Activated CD4-positive, alpha-beta T cell treated with anti-CD3 and anti-CD28 coated beads, Interleukin-2, amount 10 ng/mL, durations not matched to agents 7 days and 5 days (primary cell): ENCODE measurements around the gene PLXNA4. TPM values are rescaled to one million over a fixed set of nuclear protein-coding genes. Genes with fewer than 3 reads are reported as not detected.

Experiments
- CTCF ChIA-PET: fragments of 350-600 bp; sonication (Branson Sonifier 250); formaldehyde crosslinking; loops from one replicate; lab custom pipeline; 2021; ENCODE audit warnings: antibody characterized with exemption; lab: Charles Lee
- POLR2A ChIA-PET: fragments of 350-600 bp; sonication (Branson Sonifier 250); formaldehyde crosslinking; loops from one replicate; lab custom pipeline; 2021; ENCODE audit warnings: antibody characterized with exemption; lab: Charles Lee
- DNase-seq: peaks from one replicate; pipeline ENCODE4 v3.0.0-alpha.2; 2020
- H3K27ac Mint-ChIP-seq: one replicate; pipeline ENCODE4 v1.8.0; 2021; ENCODE audit warnings: mild to moderate bottlenecking, moderate library complexity, mixed read lengths
- H3K27me3 Mint-ChIP-seq: one replicate; pipeline ENCODE4 v1.8.0; 2021; ENCODE audit warnings: mixed read lengths
- H3K36me3 Mint-ChIP-seq: one replicate; pipeline ENCODE4 v1.8.0; 2021; ENCODE audit warnings: low read depth, mixed read lengths
- H3K4me1 Mint-ChIP-seq: one replicate; pipeline ENCODE4 v1.8.0; 2021; ENCODE audit warnings: mixed read lengths
- H3K4me3 Mint-ChIP-seq: one replicate; pipeline ENCODE4 v1.8.0; 2021; ENCODE audit warnings: mild to moderate bottlenecking, moderate library complexity, mixed read lengths
- H3K9me3 Mint-ChIP-seq: one replicate; pipeline ENCODE4 v1.8.0; 2021; ENCODE audit warnings: mixed read lengths
- total RNA-seq, 2 experiments: library from RNA; stranded (reverse); gene quantifications; one replicate each; pipeline ENCODE4 v1.2.3, GENCODE V29; 2021

Gene PLXNA4
- total RNA-seq, 2 experiments from 2014 or later: 21.3 to 23.3 TPM

- Mint-ChIP-seq H3K27ac (no peak overlapping the region), H3K4me3 (no peak overlapping the region), H3K27me3 (peaks cover 47% of the 10 kb centered on the region), H3K36me3 (peaks cover 44% of the 10 kb centered on the region), H3K4me1 (peaks cover 46% of the 10 kb centered on the region), H3K9me3 (peaks cover 21% of the 10 kb centered on the region)
- DNase-seq: no peak
- POLR2A ChIA-PET: no interaction called here
- CTCF ChIA-PET: no interaction called here
Observed at GRCh38 chr7:132422502-132423111, 153.7 kb downstream of the PLXNA4 start.

- no peak for DNase-seq
- Mint-ChIP-seq H3K9me3 (peaks cover 21% of the 10 kb centered on the region), H3K27ac (no peak overlapping the region), H3K27me3 (peaks cover 62% of the 10 kb centered on the region), H3K36me3 (peaks cover 50% of the 10 kb centered on the region), H3K4me1 (peaks cover 27% of the 10 kb centered on the region), H3K4me3 (no peak overlapping the region)
- ChIA-PET CTCF (no interaction called here), POLR2A (no interaction called here)
Observed at GRCh38 chr7:132420527-132420926, 155.7 kb downstream of the PLXNA4 start.

- CTCF ChIA-PET: interaction anchor here (1.0 to 2.2 kb wide), 5 partner anchors 9 to 326 kb away, joined by 3 to 7 read pairs (median 3); no protein-coding TSS in a partner anchor
- H3K9me3 Mint-ChIP-seq: peaks cover 21% of the 10 kb centered on the region
- peaks cover 19% of the 10 kb centered on the region for H3K4me1 Mint-ChIP-seq
- POLR2A ChIA-PET: no interaction called here
- peaks cover 66% of the 10 kb centered on the region for H3K27me3 Mint-ChIP-seq
- peaks cover 50% of the 10 kb centered on the region for H3K36me3 Mint-ChIP-seq
- no peak overlapping the region for H3K4me3 Mint-ChIP-seq
- no peak for DNase-seq
- H3K27ac Mint-ChIP-seq: no peak overlapping the region
Observed at GRCh38 chr7:132419542-132419941, 156.7 kb downstream of the PLXNA4 start.

GRCh38 chr7:132418840-132419239, 157.4 kb downstream of the PLXNA4 start:
- H3K27me3 Mint-ChIP-seq: peaks cover 66% of the 10 kb centered on the region
- H3K4me1 Mint-ChIP-seq: peaks cover 17% of the 10 kb centered on the region
- ChIA-PET CTCF (interaction anchor here (1.0 to 2.2 kb wide), 5 partner anchors 9 to 326 kb away, joined by 3 to 7 read pairs (median 3); no protein-coding TSS in a partner anchor), POLR2A (no interaction called here)
- no peak overlapping the region for H3K27ac Mint-ChIP-seq
- H3K36me3 Mint-ChIP-seq: peaks cover 50% of the 10 kb centered on the region
- H3K9me3 Mint-ChIP-seq: peaks cover 21% of the 10 kb centered on the region
- DNase-seq: no peak
- no peak overlapping the region for H3K4me3 Mint-ChIP-seq

- no peak for DNase-seq
- Mint-ChIP-seq H3K9me3 (peaks cover 21% of the 10 kb centered on the region), H3K4me3 (no peak overlapping the region), H3K36me3 (peaks cover 44% of the 10 kb centered on the region), H3K27ac (peak overlapping the region; percentile 37), H3K4me1 (peaks cover 22% of the 10 kb centered on the region), H3K27me3 (peaks cover 59% of the 10 kb centered on the region)
- CTCF ChIA-PET: interaction anchor here (0.7 to 2.2 kb wide), 4 partner anchors 11 to 128 kb away, joined by 3 to 7 read pairs (median 4); no protein-coding TSS in a partner anchor
- POLR2A ChIA-PET: no interaction called here
Observed at GRCh38 chr7:132417103-132417906, 159.0 kb downstream of the PLXNA4 start.

GRCh38 chr7:132416395-132416794, 159.9 kb downstream of the PLXNA4 start:
- H3K9me3 Mint-ChIP-seq: peaks cover 16% of the 10 kb centered on the region
- peaks cover 39% of the 10 kb centered on the region for H3K36me3 Mint-ChIP-seq
- ChIA-PET POLR2A (no interaction called here), CTCF (interaction anchor here (1.0 to 1.9 kb wide), 2 partner anchors 15 to 23 kb away, joined by 4 to 5 read pairs; no protein-coding TSS in a partner anchor)
- peaks cover 22% of the 10 kb centered on the region for H3K4me1 Mint-ChIP-seq
- no peak overlapping the region for H3K4me3 Mint-ChIP-seq
- peaks cover 53% of the 10 kb centered on the region for H3K27me3 Mint-ChIP-seq
- no peak for DNase-seq
- H3K27ac Mint-ChIP-seq: no peak overlapping the region

GRCh38 chr7:132415259-132415658, 161.0 kb downstream of the PLXNA4 start:
- peaks cover 30% of the 10 kb centered on the region for H3K36me3 Mint-ChIP-seq
- H3K4me1 Mint-ChIP-seq: peaks cover 29% of the 10 kb centered on the region
- H3K9me3 Mint-ChIP-seq: peaks cover 6% of the 10 kb centered on the region
- ChIA-PET POLR2A (no interaction called here), CTCF (interaction anchor here (0.9 to 1.9 kb wide), 2 partner anchors 14 to 16 kb away, joined by 3 to 5 read pairs; no protein-coding TSS in a partner anchor)
- no peak overlapping the region for H3K27ac Mint-ChIP-seq
- no peak for DNase-seq
- H3K27me3 Mint-ChIP-seq: peaks cover 49% of the 10 kb centered on the region
- no peak overlapping the region for H3K4me3 Mint-ChIP-seq

- Mint-ChIP-seq H3K36me3 (peaks cover 26% of the 10 kb centered on the region), H3K4me3 (no peak overlapping the region), H3K4me1 (peaks cover 28% of the 10 kb centered on the region)
Observed at GRCh38 chr7:132414857-132415256, 161.4 kb downstream of the PLXNA4 start.

GRCh38 chr7:132412435-132412834, 163.8 kb downstream of the PLXNA4 start:
- Mint-ChIP-seq H3K27me3 (peaks cover 30% of the 10 kb centered on the region), H3K4me1 (peaks cover 14% of the 10 kb centered on the region), H3K9me3 (no peaks in the 10 kb centered on the region), H3K4me3 (no peak overlapping the region), H3K36me3 (peaks cover 14% of the 10 kb centered on the region), H3K27ac (no peak overlapping the region)
- POLR2A ChIA-PET: no interaction called here
- CTCF ChIA-PET: interaction anchor here (1.1 kb wide), 1 partner anchor 15 kb away, joined by 3 read pairs; no protein-coding TSS in a partner anchor
- DNase-seq: no peak

More at GRCh38 chr7:132414857-132415256, 161.4 kb downstream of the PLXNA4 start:
- POLR2A ChIA-PET: no interaction called here
- peaks cover 3% of the 10 kb centered on the region for H3K9me3 Mint-ChIP-seq
- CTCF ChIA-PET: interaction anchor here (0.9 kb wide), 1 partner anchor 14 kb away, joined by 3 read pairs; no protein-coding TSS in a partner anchor
- H3K27ac Mint-ChIP-seq: no peak overlapping the region
- H3K27me3 Mint-ChIP-seq: peaks cover 47% of the 10 kb centered on the region
- no peak for DNase-seq

GRCh38 chr7:132410861-132411541, 165.3 kb downstream of the PLXNA4 start:
- CTCF ChIA-PET: interaction anchor here (0.7 to 1.8 kb wide), 4 partner anchors 10 to 28 kb away, joined by 3 to 5 read pairs (median 4); no protein-coding TSS in a partner anchor
- no peaks in the 10 kb centered on the region for H3K9me3 Mint-ChIP-seq
- peak overlapping the region; percentile 51 for H3K27ac Mint-ChIP-seq
- H3K4me1 Mint-ChIP-seq: peaks cover 16% of the 10 kb centered on the region
- H3K36me3 Mint-ChIP-seq: peaks cover 5% of the 10 kb centered on the region
- DNase-seq: no peak
- no peak overlapping the region for H3K4me3 Mint-ChIP-seq
- peaks cover 18% of the 10 kb centered on the region for H3K27me3 Mint-ChIP-seq
- POLR2A ChIA-PET: no interaction called here

- DNase-seq: no peak
- POLR2A ChIA-PET: no interaction called here
- Mint-ChIP-seq H3K27ac (peak overlapping the region; percentile 51), H3K27me3 (peaks cover 16% of the 10 kb centered on the region), H3K36me3 (peaks cover 5% of the 10 kb centered on the region), H3K4me3 (no peak overlapping the region), H3K9me3 (no peaks in the 10 kb centered on the region), H3K4me1 (peaks cover 16% of the 10 kb centered on the region)
- CTCF ChIA-PET: interaction anchor here (1.1 to 1.8 kb wide), 3 partner anchors 9 to 29 kb away, joined by 3 to 5 read pairs (median 4); no protein-coding TSS in a partner anchor
Observed at GRCh38 chr7:132410385-132410784, 165.9 kb downstream of the PLXNA4 start.

- ChIA-PET CTCF (interaction anchor here (0.7 kb wide), 1 partner anchor 983 kb away, joined by 3 read pairs; no protein-coding TSS in a partner anchor), POLR2A (no interaction called here)
- DNase-seq: no peak
- peak overlapping the region; percentile 57 for H3K27ac Mint-ChIP-seq
- no peak overlapping the region for H3K4me3 Mint-ChIP-seq
- H3K4me1 Mint-ChIP-seq: peaks cover 15% of the 10 kb centered on the region
- H3K27me3 Mint-ChIP-seq: peaks cover 10% of the 10 kb centered on the region
- no peaks in the 10 kb centered on the region for H3K9me3 Mint-ChIP-seq
- H3K36me3 Mint-ChIP-seq: peaks cover 9% of the 10 kb centered on the region
Observed at GRCh38 chr7:132407764-132408163, 168.5 kb downstream of the PLXNA4 start.
